ENCODE results near the gene KPNA6.
"Not testable (repeated sequence)": the region's sequence is repeated elsewhere in the genome, so short reads cannot be mapped to it uniquely, and the experiment has no call there.

GRCh38 chr1:32123361-32123760, 15.5 kb downstream of the KPNA6 start:
- not testable (repeated sequence) for TF ChIP-seq CTCF, POLR2A (IDR thresholded peaks at IDR 0.05)

Measured in vagina (tissue), 2 donors.